Right lung (tissue), 5 donors: ENCODE measurements around the gene NOTCH4. TPM values are rescaled to one million over a fixed set of nuclear protein-coding genes. Genes with fewer than 3 reads are reported as not detected.
A peak's percentile ranks its signal among the peaks of the same experiment; 100 is the strongest.
"Not testable (repeated sequence)": the region's sequence is repeated elsewhere in the genome, so short reads cannot be mapped to it uniquely, and the experiment has no call there.

Experiments used
- DNase-seq, 2 donors: peaks; one replicate each; pipeline ENCODE4 v3.0.0-alpha.2; 2013
- polyA plus RNA-seq, 5 donors: library from polyadenylated mRNA; unstranded; fragments of 120-200 nt; gene quantifications; one replicate each; pipeline versions ENCODE4 v1.2.1 to v1.2.3, GENCODE V29; 2013; ENCODE audit warnings: inconsistent platforms in 1 of 5, low replicate concordance in 1 of 5; ENCODE audit not compliant: insufficient read length in 5 of 5, insufficient read depth in 1 of 5

The NOTCH4 gene
- polyA plus RNA-seq, 5 donors, result 35.5 to 56.8 (median 46.9) TPM

DNA sequence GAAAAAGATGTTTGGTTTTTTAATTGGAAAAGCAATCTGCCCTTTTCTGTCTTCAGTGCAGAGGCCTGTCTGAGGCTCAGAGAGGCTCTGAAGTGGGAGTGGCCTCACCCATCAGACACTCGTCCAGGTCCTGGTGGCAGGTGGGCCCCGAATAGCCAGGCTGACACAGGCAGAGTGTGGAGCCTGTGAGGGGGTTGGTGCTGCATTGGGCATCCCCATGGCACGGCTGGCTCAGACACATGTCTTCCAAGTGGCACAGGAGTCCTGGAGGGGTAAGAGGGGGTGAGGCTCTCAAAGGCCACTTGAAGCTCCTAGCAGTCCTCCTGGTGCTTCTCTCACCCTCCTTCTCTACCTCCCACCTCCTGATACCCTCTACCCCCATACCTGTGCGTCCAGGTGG is 3.8 kb downstream of the NOTCH4 start:
- no peak for DNase-seq

DNA sequence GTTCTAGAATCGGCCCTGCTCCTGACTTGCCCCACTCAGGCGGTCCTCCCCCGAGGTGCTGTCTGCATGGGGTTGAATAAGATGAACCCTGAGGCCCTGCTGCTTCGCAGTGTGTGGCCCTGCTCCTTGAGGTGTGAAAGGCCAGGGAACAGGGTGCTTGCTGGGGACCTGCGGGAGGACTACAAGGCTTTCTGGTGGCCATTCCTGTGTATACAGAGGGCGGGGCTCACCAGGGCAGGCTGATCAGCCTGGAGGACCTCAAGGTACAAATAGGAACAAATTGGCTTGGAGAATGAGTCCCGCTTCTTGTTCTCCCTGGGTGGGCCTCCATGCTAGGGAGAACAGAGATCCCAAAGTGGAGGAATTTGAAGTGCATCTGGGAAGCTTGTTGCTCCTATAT is 5.7 kb downstream of the NOTCH4 start:
- no peak for DNase-seq

DNA sequence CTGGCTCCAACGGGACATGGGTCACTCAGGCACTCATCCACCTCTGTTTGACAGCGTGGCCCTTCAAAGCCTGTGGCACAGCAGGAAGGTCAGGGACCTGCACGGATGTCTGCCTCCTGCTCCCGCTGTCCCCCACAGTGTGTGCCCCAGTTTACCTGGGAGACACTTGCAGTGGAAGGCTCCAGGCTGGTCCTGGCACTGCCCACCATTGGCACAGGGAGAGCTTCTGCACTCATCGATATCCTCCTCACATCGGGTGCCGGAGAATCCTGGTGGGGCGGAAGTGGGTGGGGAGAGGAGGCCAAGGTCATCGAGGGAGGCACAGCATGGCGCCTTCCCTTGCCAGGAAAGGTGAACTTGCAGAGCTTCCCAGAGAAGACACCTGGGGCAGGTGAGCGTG is 6.9 kb downstream of the NOTCH4 start:
- DNase-seq, result no peak

GRCh38 chr6:32216285-32216684 is 7.6 kb downstream of the NOTCH4 start:
- no peak for DNase-seq

DNA sequence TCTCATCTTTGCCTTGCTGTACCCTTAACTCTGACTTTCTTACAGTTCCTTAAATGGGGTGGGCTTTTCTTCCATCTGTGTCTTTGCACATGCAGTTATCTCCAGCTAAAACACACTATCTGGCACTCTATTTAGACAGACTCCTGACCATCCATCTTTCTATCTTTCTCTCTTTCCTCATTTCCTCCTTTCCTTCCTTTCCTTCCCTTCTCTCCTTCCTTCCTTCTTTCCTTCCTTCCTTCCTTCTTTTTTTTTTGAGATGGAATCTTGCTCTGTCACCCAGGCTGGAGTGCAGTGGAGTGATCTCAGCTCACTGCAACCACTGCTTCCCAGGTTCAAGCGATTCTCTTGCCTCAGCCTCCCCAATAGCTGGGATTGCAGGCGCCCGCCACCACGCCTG is 8.2 kb downstream of the NOTCH4 start:
- DNase-seq, result no peak

GRCh38 chr6:32214126-32214525 is 9.7 kb downstream of the NOTCH4 start:
- DNase-seq, result no peak

GRCh38 chr6:32213649-32214048 is 10.2 kb downstream of the NOTCH4 start:
- DNase-seq, result no peak

- no peak for DNase-seq
Measured at GRCh38 chr6:32212076-32212760, 11.6 kb downstream of the NOTCH4 start.

- DNase-seq, result not testable (repeated sequence)
Measured at GRCh38 chr6:32211432-32211831, 12.4 kb downstream of the NOTCH4 start.

DNA sequence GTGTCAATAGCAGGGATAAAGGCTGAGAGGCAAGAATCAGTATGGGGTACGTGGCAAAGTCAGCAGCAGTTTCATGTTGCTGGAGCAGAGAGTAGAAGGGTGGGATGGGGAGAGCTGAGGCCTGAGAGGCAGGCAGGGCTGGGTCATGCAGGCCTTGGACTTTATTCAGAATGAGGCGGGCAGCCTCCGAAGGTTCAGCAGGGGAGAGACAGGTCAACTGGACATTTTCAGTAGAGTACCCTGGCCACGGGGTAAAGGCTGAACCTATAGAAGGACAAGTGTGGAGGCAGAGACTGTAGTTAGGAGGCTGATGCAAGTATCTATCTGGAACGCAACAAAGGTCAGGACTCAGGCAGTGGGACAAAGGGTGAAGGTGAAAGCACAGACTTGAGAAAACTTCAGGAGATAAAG is 13.7 kb downstream of the NOTCH4 start:
- no peak for DNase-seq

DNA sequence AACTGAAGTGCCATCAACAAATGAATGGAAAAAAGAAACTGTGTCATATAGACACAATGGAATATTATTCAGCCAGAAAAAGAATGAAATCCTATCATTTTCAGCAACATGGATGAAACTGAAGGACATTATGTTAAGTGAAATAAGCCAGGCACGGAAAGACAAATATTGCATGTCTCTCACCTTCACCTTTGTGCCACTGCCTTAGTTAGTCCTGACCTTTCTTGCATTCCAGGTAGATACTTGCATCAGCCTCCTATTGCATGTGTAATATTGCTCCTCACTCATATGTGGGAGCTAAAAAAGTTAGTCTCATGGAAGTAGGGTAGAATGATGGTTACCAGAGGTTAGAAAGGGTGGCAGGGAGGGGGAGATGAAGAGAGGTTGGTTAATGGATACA is 14.9 kb downstream of the NOTCH4 start:
- no peak for DNase-seq

GRCh38 chr6:32204268-32204715 is 19.6 kb downstream of the NOTCH4 start:
- no peak for DNase-seq

GRCh38 chr6:32203426-32204267 is 20.2 kb downstream of the NOTCH4 start:
- no peak for DNase-seq

- DNase-seq, result no peak
Measured at GRCh38 chr6:32202186-32202585, 21.7 kb downstream of the NOTCH4 start.

DNA sequence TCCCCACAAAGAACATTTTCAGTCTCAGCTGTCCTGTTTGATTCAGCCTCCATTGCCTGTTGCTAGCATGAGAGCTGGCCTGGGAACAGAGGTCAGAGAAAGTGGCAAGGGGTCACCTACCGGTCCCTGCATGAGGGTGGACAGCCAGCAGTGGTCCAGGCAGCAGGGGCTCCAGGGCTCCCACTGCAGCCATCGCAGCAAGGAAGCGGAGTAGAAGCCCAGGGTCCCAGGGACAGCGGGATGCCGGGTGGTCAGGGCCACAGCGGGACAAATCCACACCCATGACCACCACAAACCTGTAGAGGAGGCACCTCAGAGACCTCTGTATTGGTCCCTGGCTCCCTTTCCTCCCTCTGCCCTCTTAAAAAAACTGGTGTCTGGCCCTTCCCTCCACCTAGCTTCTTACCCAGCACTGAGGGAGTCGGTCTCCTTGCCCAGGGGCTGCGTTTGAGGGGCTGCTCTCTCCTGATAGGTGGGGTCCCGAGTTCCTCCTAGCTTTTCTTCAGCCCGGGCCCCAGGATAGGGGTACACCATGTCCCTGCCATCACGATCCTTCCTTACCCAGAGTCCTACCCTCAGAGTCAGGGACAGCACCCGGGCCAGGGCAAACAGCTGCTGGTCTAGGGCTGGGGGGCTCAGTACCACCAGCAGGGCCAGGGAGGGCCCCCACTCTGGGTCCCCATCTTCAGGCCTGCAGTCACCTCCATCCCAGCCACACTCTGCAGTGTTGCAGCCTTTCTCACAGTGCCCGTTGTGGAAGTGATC is 23.0 kb downstream of the NOTCH4 start:
- no peak for DNase-seq

- no peak for DNase-seq
Measured at GRCh38 chr6:32198866-32199265, 25.0 kb downstream of the NOTCH4 start.

DNA sequence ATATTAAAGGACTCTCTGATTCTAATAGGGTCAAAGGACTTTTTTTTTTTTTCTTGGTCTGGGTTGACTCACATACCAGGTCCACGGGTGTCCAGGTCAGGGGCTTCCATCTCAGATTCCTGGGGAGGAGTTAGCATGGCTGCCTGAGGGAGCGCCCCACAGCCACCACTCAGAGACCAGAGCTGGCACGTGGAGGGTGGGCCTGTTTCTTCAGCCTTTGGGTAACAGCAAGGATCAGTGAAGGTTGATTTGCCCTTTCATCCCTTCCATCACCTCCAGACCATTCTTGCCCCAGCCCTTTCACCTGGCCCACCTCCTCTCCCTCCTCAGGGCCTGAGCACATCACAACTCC is 25.5 kb downstream of the NOTCH4 start:
- DNase-seq, result no peak

DNA sequence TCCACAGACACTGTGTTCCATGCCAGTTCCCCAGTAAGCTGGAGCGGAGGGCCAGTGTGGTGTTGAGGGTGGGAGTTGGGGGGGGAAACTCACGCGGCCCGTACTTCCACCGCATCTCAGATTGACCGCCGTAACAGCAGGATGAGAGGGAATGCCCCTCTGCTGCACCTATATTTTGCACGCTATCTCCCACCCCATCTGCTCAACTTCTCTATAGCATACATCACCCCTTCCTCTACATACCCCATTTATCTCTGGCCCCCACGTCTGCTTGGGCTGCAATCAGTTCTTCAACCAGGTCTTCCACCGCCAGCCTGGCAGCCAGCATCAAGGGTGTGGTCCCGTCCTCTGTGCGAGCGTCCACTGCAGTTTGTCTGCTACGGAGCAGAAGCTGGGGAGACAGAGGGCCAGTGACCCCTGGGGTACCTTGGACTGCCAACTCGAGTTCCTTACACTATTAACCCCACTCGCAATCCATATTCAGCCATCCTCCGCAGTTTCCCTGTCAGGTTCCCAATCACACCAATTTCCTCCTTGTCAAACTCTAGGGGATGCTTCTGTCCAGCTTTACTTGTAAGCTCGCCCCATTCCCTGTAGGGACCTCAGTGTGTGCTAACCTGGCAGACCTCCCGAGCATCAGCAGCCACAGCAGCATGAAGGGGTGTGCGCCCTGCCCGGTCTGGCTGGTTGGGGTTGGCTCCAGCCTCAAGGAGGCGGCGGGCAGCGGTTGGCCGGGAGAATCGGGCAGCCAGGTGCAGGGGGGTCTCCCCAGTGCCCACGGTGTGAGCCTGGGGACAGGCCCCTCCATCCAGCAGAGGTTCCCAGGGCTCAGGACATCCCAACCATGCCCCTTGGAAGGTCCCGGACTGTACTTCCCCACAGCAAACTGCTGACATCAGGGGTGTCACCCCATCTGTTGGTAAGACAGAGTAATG is 26.9 kb downstream of the NOTCH4 start:
- no peak for DNase-seq

GRCh38 chr6:32195902-32196681 is 27.8 kb downstream of the NOTCH4 start:
- DNase-seq, result peak; percentile 92 to 95

DNA sequence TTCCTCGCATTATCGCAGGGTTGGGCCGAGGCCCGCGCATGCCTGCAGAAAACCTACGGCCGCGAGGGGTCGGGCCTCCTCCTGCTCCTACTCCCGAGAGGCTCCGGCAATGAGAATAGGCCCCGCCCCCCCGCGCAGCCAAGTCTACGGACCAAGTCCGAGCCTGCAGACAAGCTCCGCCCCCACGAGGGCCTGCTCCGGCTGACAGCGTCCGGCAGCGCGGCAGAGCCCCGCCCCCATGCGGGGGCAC is 28.3 kb downstream of the NOTCH4 start:
- DNase-seq, result peak; percentile 100
